ENCODE measurements around the gene ZFP91.

- no peak for TF ChIP-seq CTCF (IDR thresholded peaks at IDR 0.05)
- TF ChIP-seq POLR2A (IDR thresholded peaks at IDR 0.05) = no peak
- TF ChIP-seq EP300 (IDR thresholded peaks at IDR 0.05; ENCODE audit: low read depth) = no peak
- no peak for TF ChIP-seq POLR2AphosphoS5 (IDR thresholded peaks at IDR 0.05)
These were observed 81.2 kb downstream of the ZFP91 start for GRCh38 chr11:58659910-58660570.

Measured in transverse colon (tissue), 4 donors.